ENCODE data around the gene SBK2. TPM values are rescaled to one million over a fixed set of nuclear protein-coding genes. Genes with fewer than 3 reads are reported as not detected.

SBK2 gene
- total RNA-seq, 3 donors from 2014 or later: not detected

DNA sequence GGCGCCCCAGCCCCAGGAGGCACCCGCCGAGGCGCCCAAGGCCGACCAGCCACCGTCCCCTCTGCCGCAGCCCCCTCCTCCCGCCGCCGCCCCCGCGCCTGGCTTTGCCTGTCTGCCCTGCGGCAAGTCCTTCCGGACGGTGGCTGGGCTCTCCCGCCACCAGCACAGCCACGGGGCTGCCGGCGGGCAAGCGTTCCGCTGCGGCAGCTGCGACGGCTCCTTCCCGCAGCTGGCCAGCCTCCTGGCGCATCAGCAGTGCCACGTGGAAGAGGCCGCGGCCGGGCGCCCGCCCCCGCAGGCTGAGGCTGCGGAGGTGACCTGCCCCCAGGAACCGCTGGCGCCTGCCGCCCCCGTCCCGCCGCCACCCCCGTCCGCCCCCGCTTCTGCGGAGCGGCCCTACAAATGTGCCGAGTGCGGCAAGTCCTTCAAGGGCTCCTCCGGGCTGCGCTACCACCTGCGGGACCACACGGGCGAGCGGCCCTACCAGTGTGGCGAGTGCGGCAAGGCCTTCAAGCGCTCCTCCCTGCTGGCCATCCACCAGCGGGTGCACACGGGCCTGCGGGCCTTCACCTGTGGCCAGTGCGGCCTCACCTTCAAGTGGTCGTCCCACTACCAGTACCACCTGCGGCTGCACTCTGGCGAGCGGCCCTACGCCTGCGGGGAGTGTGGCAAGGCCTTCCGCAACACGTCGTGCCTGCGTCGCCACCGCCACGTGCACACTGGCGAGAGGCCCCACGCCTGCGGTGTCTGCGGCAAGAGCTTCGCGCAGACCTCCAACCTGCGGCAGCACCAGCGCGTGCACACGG lies 54.6 kb downstream of the SBK2 start:
- no peaks in the 10 kb centered on the region for H3K36me3 ChIP-seq (ENCODE audit: low read depth)
- TF ChIP-seq, protein P1, sequence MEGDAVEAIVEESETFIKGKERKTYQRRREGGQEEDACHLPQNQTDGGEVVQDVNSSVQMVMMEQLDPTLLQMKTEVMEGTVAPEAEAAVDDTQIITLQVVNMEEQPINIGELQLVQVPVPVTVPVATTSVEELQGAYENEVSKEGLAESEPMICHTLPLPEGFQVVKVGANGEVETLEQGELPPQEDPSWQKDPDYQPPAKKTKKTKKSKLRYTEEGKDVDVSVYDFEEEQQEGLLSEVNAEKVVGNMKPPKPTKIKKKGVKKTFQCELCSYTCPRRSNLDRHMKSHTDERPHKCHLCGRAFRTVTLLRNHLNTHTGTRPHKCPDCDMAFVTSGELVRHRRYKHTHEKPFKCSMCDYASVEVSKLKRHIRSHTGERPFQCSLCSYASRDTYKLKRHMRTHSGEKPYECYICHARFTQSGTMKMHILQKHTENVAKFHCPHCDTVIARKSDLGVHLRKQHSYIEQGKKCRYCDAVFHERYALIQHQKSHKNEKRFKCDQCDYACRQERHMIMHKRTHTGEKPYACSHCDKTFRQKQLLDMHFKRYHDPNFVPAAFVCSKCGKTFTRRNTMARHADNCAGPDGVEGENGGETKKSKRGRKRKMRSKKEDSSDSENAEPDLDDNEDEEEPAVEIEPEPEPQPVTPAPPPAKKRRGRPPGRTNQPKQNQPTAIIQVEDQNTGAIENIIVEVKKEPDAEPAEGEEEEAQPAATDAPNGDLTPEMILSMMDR (IDR thresholded peaks at IDR 0.05): no peak
- no peaks in the 10 kb centered on the region for H3K9me3 ChIP-seq
- peaks cover 20% of the 10 kb centered on the region for H3K4me1 ChIP-seq (ENCODE audit: low read depth)
- intact Hi-C loops (cut with DNase I, micrococcal nuclease): no loop called here
- DNase-seq (peak in 1 of 3 donors; percentile 41), ATAC-seq (no peak)
- no peak overlapping the region for H3K4me3 ChIP-seq

- peak in 1 of 3 donors; percentile 45 for DNase-seq
- Histone ChIP-seq H3K4me1 (ENCODE audit: low read depth) (peaks cover 20% of the 10 kb centered on the region), H3K9me3 (no peaks in the 10 kb centered on the region), H3K4me3 (no peak overlapping the region), H3K36me3 (ENCODE audit: low read depth) (no peaks in the 10 kb centered on the region)
- intact Hi-C loops (cut with DNase I, micrococcal nuclease): no loop called here
- no peak for ATAC-seq
- TF ChIP-seq, protein P1 (IDR thresholded peaks at IDR 0.05): no peak
Observed at GRCh38 chr19:55481794-55482155, 55.2 kb downstream of the SBK2 start.

GRCh38 chr19:55481148-55481793 lies 55.7 kb downstream of the SBK2 start:
- TF ChIP-seq, protein P1 (IDR thresholded peaks at IDR 0.05): no peak
- H3K9me3 ChIP-seq: no peaks in the 10 kb centered on the region
- H3K36me3 ChIP-seq (ENCODE audit: low read depth): no peaks in the 10 kb centered on the region
- DNase-seq: peak in 1 of 3 donors; percentile 48
- H3K4me1 ChIP-seq (ENCODE audit: low read depth): peaks cover 20% of the 10 kb centered on the region
- ATAC-seq: no peak
- H3K4me3 ChIP-seq: no peak overlapping the region
- intact Hi-C loops (cut with DNase I, micrococcal nuclease): no loop called here

GRCh38 chr19:55479451-55480230 lies 57.3 kb downstream of the SBK2 start:
- peaks cover 18% of the 10 kb centered on the region for H3K4me1 ChIP-seq (ENCODE audit: low read depth)
- DNase-seq: peak in 1 of 3 donors; percentile 34
- H3K4me3 ChIP-seq: no peak overlapping the region
- H3K9me3 ChIP-seq: no peaks in the 10 kb centered on the region
- TF ChIP-seq, protein P1 (IDR thresholded peaks at IDR 0.05): no peak
- intact Hi-C loops (cut with DNase I, micrococcal nuclease): no loop called here
- H3K36me3 ChIP-seq (ENCODE audit: low read depth): no peaks in the 10 kb centered on the region
- no peak for ATAC-seq

DNA sequence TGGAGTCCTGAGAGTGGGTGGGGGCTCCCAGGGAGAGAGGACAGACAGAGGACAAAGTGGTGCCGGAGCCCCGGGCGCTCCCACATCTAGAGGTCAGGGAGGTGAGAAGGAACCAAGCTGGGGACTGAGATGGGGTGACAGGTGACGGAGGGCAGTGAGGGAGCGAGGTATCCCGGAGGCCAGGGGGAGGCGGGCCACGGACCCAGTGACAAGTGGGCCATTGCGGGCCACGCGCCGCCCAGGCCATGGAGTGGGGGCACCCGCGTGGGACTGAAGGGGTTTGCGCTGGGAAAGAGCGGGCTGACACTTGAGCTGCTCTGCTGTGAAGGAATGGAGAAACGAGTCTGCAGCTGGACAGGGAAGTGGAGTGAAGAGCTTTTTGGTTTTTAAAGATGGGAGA lies 57.9 kb downstream of the SBK2 start:
- TF ChIP-seq, protein P1 (IDR thresholded peaks at IDR 0.05): no peak
- no peak overlapping the region for H3K4me3 ChIP-seq
- peak in 1 of 3 donors; percentile 41 for DNase-seq
- no peak for ATAC-seq
- no peaks in the 10 kb centered on the region for H3K9me3 ChIP-seq
- peaks cover 12% of the 10 kb centered on the region for H3K4me1 ChIP-seq (ENCODE audit: low read depth)
- intact Hi-C loops (cut with DNase I, micrococcal nuclease): no loop called here
- H3K36me3 ChIP-seq (ENCODE audit: low read depth): no peaks in the 10 kb centered on the region

Other genes starting within 250 kb of the SBK2 start
- gene TMEM150B, start 211.8 kb downstream of the SBK2 start, total RNA-seq: 10 to 100 TPM; 31.6 to 62.1 (median 36.4) TPM
- gene KMT5C, start 197.3 kb downstream of the SBK2 start, total RNA-seq: 10 to 100 TPM; 14.7 to 19.3 (median 16.5) TPM
- gene COX6B2, start 182.4 kb downstream of the SBK2 start, total RNA-seq: 10 to 100 TPM; 16.6 to 30.0 (median 17.2) TPM
- gene GARIN5B, start 173.9 kb downstream of the SBK2 start, total RNA-seq: not detected
- under 1 TPM; 0.24 to 0.32 (median 0.29) TPM for gene IL11, start 166.7 kb downstream of the SBK2 start, total RNA-seq
- not detected for gene TMEM190, start 160.3 kb downstream of the SBK2 start, total RNA-seq
- 10 to 100 TPM; 31.4 to 84.2 (median 68.0) TPM for gene TMEM238, start 152.8 kb downstream of the SBK2 start, total RNA-seq
- 1,000 to 10,000 TPM in 2 of 3 donors, 100 to 1,000 TPM in 1; 942 to 1,365 (median 1,241) TPM for gene RPL28, start 151.2 kb downstream of the SBK2 start, total RNA-seq
- gene UBE2S, start 129.3 kb downstream of the SBK2 start, total RNA-seq: 10 to 100 TPM; 14.0 to 41.6 (median 23.0) TPM
- under 1 TPM in 1 of 3 donors, not detected in 2; 0.35 TPM for gene SHISA7, start 93.8 kb downstream of the SBK2 start, total RNA-seq
- gene ISOC2, start 75.5 kb downstream of the SBK2 start, total RNA-seq: 10 to 100 TPM; 65.8 to 88.4 (median 86.9) TPM
- gene C19orf85, start 72.4 kb downstream of the SBK2 start, total RNA-seq: not detected
- 10 to 100 TPM in 1 of 3 donors, 1 to 10 TPM in 2; 6.8 to 11.1 (median 7.9) TPM for gene ZNF628, start 60.5 kb downstream of the SBK2 start, total RNA-seq
- gene NAT14, start 51.9 kb downstream of the SBK2 start, total RNA-seq: 10 to 100 TPM in 1 of 3 donors, 1 to 10 TPM in 2; 3.9 to 21.7 (median 5.5) TPM
- 10 to 100 TPM in 1 of 3 donors, 1 to 10 TPM in 2; 2.6 to 35.0 (median 4.0) TPM for gene SSC5D, start 48.7 kb downstream of the SBK2 start, total RNA-seq
- under 1 TPM in 2 of 3 donors, not detected in 1; 0.34 to 0.54 TPM for gene SBK3, start 8.4 kb upstream of the SBK2 start, total RNA-seq
- 10 to 100 TPM in 1 of 3 donors, 1 to 10 TPM in 2; 6.2 to 13.6 (median 7.2) TPM for gene ZNF579, start 43.7 kb upstream of the SBK2 start, total RNA-seq
- 10 to 100 TPM; 15.7 to 20.3 (median 20.0) TPM for gene FIZ1, start 62.4 kb upstream of the SBK2 start, total RNA-seq
- gene ZNF524, start 63.2 kb upstream of the SBK2 start, total RNA-seq: 10 to 100 TPM; 25.5 to 27.1 (median 26.5) TPM
- 10 to 100 TPM; 12.7 to 18.5 (median 13.2) TPM for gene ZNF865, start 68.5 kb upstream of the SBK2 start, total RNA-seq
- 10 to 100 TPM in 2 of 3 donors, 1 to 10 TPM in 1; 8.7 to 13.8 (median 10.1) TPM for gene ZNF784, start 87.4 kb upstream of the SBK2 start, total RNA-seq
- 10 to 100 TPM; 29.6 to 46.0 (median 31.6) TPM for gene ZNF580, start 103.9 kb upstream of the SBK2 start, total RNA-seq
- 10 to 100 TPM; 15.2 to 22.5 (median 20.1) TPM for gene ZNF581, start 106.5 kb upstream of the SBK2 start, total RNA-seq
- 10 to 100 TPM in 1 of 3 donors, 1 to 10 TPM in 2; 5.5 to 14.8 (median 6.3) TPM for gene CCDC106, start 111.1 kb upstream of the SBK2 start, total RNA-seq
- 100 to 1,000 TPM; 162 to 194 (median 163) TPM for gene U2AF2, start 117.9 kb upstream of the SBK2 start, total RNA-seq
- gene EPN1, start 138.1 kb upstream of the SBK2 start, total RNA-seq: 100 to 1,000 TPM; 156 to 251 (median 192) TPM
- not detected for gene NLRP9, start 201.3 kb upstream of the SBK2 start, total RNA-seq
- gene RFPL4A, start 222.0 kb upstream of the SBK2 start, total RNA-seq: not detected
- gene RFPL4AL1, start 232.0 kb upstream of the SBK2 start, total RNA-seq: under 1 TPM in 1 of 3 donors, not detected in 2; 0.35 TPM